ENCODE measurements around the gene IL12RB2. TPM values are rescaled to one million over a fixed set of nuclear protein-coding genes. Genes with fewer than 3 reads are reported as not detected.

The IL12RB2 gene
- total and polyA plus RNA-seq, 2 donors (not counting 3 experiments of a cell fraction or from before 2014, with no cell fraction given): 0.42 TPM; not detected in 1

GRCh38 chr1:67299296-67299695 lies 8.4 kb upstream of the IL12RB2 start:
- Histone ChIP-seq H3K27me3 (ENCODE audit: control insufficient read depth in 2 of 2, insufficient read depth in 2 of 2, low read length in 2 of 2) (peaks cover 4 to 8% of the 10 kb centered on the region in 2 experiments), H3K4me1 (ENCODE audit: control insufficient read depth, extremely low read depth, insufficient read depth, low read length) (no peaks in the 10 kb centered on the region), H3K9ac (replicated peaks; ENCODE audit: extremely low read depth, insufficient read depth, low read length) (no peak overlapping the region), H3K27ac (ENCODE audit: insufficient read depth, low read depth, low read length) (no peak overlapping the region), H4K20me1 (replicated peaks; ENCODE audit: control insufficient read depth, extremely low read depth, insufficient read depth, low read length) (no peaks in the 10 kb centered on the region), H2AFZ (ENCODE audit: low read depth, low read length) (no peak overlapping the region), H3K4me2 (ENCODE audit: insufficient read depth, low read length) (no peak overlapping the region), H3K9me3 (replicated peaks; ENCODE audit: control insufficient read depth, insufficient read depth, low read length) (no peaks in the 10 kb centered on the region), H3K4me3 (replicated peaks in 1 of 3; ENCODE audit: insufficient read depth in 1 of 3, low read depth in 1 of 3, low read length in 3 of 3) (no peak overlapping the region), H3K9me1 (replicated peaks; ENCODE audit: control insufficient read depth, extremely low read depth, insufficient read depth, low read length) (no peaks in the 10 kb centered on the region), H3K79me2 (ENCODE audit: control insufficient read depth, insufficient read depth, low read length) (no peaks in the 10 kb centered on the region), H3K36me3 (ENCODE audit: control insufficient read depth in 2 of 2, extremely low read depth in 1 of 2, insufficient read depth in 2 of 2, low read length in 2 of 2) (no peaks in the 10 kb centered on the region)
- dilution Hi-C loops (cut with MboI; ENCODE audit: extremely low pct_ligation_motif_present, low sequenced_read_pairs): no loop called here
- DNase-seq (ENCODE audit: low read depth, low spot score) (no peak), FAIRE-seq (no peak)
- ChIA-PET CTCF (interaction anchor here (0.9 to 1.3 kb wide), 3 partner anchors 10 to 85 kb away, joined by 3 read pairs; no protein-coding TSS in a partner anchor), POLR2A (no interaction called here)
- no TSS peak for BruUV-seq (replicated peaks)
- no peak for TF ChIP-seq FOS (IDR thresholded peaks at IDR 0.05; ENCODE audit: borderline replicate concordance, insufficient read depth, low read length)
- TF ChIP-seq CTCF (IDR thresholded peaks at IDR 0.05; ENCODE audit: extremely low read depth in 1 of 2, insufficient read depth in 1 of 2, low read depth in 1 of 2, low read length in 2 of 2): no peak
- no peak for TF ChIP-seq EZH2 (IDR thresholded peaks at IDR 0.05; ENCODE audit: borderline replicate concordance, low read depth, low read length, severe bottlenecking)
- no peak for TF ChIP-seq MYC (IDR thresholded peaks at IDR 0.05; ENCODE audit: low read depth, low read length)
- no peak for TF ChIP-seq GATA2 (IDR thresholded peaks at IDR 0.05; ENCODE audit: insufficient read depth, insufficient read length, low read depth, low read length)
- TF ChIP-seq POLR2AphosphoS5 (IDR thresholded peaks at IDR 0.05; ENCODE audit: insufficient read depth, low read depth, low read length): no peak
- no peak for TF ChIP-seq JUN (IDR thresholded peaks at IDR 0.05; ENCODE audit: borderline replicate concordance, insufficient read depth, insufficient read length, low read depth)
- intact Hi-C loops (cut with micrococcal nuclease): no loop called here

Measured in endothelial cell of umbilical vein (primary cell).